HG02981 (cell line): ENCODE results near the gene MCCC1.
"Not testable (repeated sequence)": the region's sequence is repeated elsewhere in the genome, so short reads cannot be mapped to it uniquely, and the experiment has no call there.

Experiments used
- ATAC-seq: cut with Tn5 transposase; IDR thresholded peaks from one replicate; pipeline ENCODE4 v1.9.1; 2021; ENCODE audit warnings: mild to moderate bottlenecking, moderate library complexity; ENCODE audit not compliant: unreplicated experiment

The MCCC1 gene

DNA sequence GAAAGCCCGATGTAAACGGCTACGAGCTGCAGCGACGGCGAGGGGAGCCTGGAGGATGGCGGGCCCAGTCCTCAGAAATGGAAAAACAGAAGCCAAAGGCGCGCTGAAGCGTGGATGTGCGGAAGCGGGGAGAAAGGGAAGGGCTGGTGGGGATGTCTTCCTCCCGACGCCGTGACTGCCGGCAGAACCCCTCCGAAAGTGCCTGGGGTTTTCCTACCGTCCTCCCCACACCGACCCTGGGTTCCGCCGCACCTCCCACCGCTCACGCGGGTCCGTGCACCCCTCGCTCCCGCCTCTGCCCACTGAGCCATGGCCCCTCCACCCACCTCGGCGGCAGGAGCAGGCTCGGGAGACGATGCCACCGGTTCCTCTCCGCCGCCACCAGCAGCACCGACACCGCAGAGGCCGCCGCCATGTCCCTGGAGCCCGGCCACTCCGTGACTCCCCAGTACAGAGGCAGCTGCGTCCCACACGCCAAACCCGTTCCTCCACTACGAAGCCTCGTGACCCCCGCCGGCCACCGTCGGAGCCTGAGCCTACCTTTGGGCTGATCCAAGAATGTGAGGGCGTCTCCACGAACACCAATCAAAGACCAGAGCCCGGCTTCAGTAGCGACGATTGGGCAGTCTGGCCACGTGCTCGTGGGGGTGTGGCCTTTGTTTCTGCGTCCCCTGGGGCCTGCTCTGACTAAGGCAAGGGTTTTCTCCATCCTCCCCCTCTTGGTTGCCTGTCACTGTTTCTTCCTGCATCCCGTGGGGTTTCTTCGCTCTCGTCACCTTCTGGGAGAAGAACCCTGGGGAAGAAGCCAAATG, at the start of gene MCCC1:
Gene MCCC1, minus strand, starts transcription at position 471 of the 812 bp plus-strand sequence. Its CDS starts 56 bp downstream, at position 415.
- peak; percentile 99 for ATAC-seq

- no peak for ATAC-seq
Measured at GRCh38 chr3:183148056-183148455, 48.8 kb upstream of the MCCC1 start.

- ATAC-seq, result no peak
Measured at GRCh38 chr3:183144363-183144762, 45.1 kb upstream of the MCCC1 start.

DNA sequence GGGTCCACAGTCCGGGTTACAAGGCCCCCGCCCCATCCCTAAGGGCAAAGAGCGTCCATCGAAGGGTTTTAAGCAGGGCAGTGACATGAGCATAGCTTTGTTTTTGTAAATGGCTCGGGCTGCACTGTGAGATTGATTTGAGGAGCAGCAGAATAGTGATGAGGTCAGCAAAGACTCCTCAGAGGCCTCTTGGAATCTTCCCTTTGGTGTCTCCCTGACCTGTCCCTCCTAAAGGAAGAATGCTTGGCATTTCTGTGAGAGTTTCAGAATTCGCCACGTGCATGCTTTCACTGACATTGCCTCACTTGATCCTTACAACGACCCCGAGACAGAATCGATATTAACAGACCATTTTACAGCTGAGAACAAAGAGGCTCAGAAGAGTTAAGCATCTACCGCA, 42.9 kb upstream of the MCCC1 start:
- no peak for ATAC-seq

DNA sequence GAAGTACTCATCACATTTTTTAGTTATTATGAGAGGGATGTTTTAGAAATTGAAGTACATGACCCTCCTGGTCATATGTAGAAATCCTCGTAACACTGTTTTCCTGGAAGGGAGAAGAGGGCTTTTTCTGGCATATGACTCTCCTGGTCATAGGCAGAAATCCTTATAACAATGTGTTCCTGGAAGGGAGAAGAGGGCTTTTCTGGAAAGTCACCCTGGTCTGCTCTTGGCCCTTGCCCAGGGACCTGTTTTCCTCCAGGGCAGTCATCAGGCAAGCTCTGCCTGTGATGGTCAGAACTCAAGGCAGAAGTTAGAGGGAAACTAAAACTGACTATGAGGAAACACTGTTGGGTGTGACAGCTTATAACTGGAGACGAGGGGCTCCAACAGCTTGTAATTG, 35.5 kb upstream of the MCCC1 start:
- no peak for ATAC-seq

GRCh38 chr3:183132409-183132808, 33.1 kb upstream of the MCCC1 start:
- no peak for ATAC-seq

GRCh38 chr3:183131735-183132134, 32.4 kb upstream of the MCCC1 start:
- ATAC-seq, result no peak

DNA sequence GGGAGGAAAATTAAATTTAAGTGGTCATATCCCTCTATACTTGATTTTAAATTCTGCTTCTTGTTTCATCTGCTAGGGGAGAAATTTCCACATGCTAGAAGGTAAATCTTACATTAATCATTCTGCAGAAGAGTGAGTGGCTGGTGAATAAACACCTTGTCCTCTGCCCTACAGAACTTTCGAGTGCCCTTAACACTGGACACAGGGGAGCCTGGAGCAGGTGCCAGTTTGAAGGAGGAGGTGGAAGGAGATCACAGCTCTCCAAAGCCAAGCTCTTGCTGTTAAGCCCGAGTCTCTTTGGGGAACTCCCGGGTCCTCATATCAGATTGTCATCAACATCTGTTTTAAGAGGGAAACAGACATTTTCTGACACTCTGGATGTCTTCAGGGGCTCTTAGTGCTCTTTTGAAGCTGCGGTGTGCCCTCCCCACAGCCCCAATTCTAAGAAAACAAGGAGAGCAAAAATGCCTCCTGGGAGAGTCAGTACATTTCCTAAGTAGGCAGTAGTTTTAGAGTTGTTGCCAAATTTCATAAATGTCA, 32.0 kb upstream of the MCCC1 start:
- no peak for ATAC-seq

GRCh38 chr3:183129243-183129642, 29.9 kb upstream of the MCCC1 start:
- no peak for ATAC-seq

GRCh38 chr3:183128709-183129108, 29.4 kb upstream of the MCCC1 start:
- ATAC-seq, result no peak

DNA sequence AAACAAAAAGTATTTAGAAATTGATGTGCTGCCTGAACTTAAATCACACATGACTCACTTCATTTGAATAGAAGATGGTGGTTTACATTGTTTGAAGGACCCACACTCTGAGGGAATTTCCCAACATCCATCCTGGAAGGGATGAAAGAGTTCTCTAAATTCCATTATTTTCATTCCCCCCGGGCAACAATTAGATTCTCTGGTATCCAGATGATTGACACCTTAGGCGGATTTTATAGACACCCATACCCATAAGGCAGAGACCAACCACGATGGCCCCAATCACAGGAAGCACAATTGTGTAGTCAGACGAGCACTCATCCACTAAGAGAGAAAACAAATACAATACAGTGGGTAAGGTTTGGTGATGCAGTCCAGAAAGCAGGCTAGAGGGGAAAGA, 24.6 kb upstream of the MCCC1 start:
- ATAC-seq, result no peak

- no peak for ATAC-seq
Measured at GRCh38 chr3:183122257-183122932, 23.1 kb upstream of the MCCC1 start.

- no peak for ATAC-seq
Measured at GRCh38 chr3:183120538-183121215, 21.4 kb upstream of the MCCC1 start.

- ATAC-seq, result no peak
Measured at GRCh38 chr3:183117056-183117455, 17.8 kb upstream of the MCCC1 start.

DNA sequence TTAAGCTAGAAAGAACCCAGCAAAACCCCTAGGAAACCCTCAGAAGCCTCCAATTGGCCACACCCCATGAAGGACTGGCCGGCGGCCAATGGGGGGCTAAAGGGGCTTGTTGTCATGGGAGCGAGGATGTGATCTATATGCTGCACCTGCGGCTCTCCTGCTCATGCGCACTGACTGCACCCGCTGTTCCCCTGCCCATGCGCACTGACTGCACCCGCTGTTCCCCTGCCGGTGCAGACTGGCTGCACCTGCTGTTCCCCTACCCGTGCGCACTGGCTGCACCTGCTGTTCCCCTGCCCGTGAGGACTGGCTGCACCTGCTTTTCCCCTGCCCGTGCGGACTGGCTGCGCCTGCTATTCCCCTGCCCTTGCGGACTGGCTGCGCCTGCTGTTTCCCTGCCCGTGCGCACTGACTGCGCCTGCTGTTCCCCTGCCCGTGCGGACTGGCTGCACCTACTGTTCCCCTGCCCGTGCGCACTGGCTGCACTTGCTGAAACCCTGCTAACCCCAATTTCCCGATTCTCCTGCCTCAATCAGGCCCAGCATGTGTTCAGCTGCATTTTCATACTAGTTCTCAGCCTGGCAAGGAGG, 16.8 kb upstream of the MCCC1 start:
- peak; percentile 91 for ATAC-seq

DNA sequence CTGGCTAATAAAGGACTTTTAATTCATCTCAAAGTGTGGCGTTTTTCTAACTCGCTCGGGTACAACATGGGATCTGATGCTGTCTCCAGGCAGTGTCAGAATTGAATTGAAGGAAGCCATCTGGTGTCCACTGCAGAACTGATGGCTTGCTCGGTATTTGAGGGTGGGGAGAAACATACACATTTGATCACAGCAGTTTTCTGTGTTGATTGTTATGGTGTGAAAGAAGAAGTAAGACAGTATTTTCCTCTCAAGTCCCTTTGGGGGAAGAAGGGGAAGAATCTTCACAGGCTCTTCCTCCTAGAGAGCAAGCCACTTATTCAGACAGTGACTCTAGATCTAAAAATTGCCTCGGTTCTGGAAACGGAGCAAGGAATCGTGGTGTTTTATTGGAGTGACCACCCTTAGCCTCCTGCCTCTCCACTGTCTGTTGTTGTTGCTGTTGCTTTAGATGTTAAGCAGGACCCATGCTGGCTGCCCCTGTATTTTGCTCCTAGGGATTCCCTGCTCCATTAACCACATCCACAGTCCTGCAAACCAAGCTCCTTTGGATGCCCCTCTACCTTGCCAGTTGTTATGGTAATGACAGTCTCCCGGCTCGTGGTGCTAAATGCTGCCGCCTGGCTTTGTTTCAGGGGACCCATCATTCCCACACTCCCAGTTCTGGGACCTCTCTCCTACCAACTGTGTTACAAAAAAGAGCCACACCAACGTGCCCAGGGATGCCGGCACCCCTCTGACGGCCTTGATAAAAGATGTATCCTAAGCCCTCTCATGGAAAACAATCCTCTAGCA, 15.3 kb upstream of the MCCC1 start:
- no peak for ATAC-seq

- not testable (repeated sequence) for ATAC-seq
Measured at GRCh38 chr3:183109847-183110246, 10.6 kb upstream of the MCCC1 start.

GRCh38 chr3:183108470-183108869, 9.2 kb upstream of the MCCC1 start:
- ATAC-seq, result no peak

DNA sequence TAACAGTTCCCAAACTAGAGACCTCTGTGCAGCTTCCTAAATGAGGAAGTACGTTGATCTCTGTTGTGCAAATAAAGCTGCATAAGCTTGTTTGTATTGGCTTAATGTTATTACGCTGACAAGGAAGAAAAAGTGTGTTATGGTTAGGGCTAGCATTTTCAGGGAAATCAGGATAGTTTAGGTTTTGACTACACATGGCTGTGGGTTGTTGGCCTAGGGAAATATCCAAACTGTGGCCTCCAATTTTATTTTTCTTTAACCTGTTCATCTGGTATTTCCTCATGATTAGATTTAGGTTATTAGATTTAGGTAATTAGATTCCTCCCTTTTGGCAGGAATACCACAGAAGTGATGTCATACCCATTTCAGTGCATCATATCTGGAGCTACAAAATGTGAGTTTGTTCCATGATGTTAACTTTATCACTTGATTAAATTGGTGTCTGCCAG, 8.7 kb upstream of the MCCC1 start:
- no peak for ATAC-seq

GRCh38 chr3:183107372-183107771, 8.1 kb upstream of the MCCC1 start:
- not testable (repeated sequence) for ATAC-seq
